Suppressor macrophage treated with lipopolysaccharide for 4 hours (primary cell): Measurements from ENCODE around the gene RBM17.
"Not testable (repeated sequence)": the region's sequence is repeated elsewhere in the genome, so short reads cannot be mapped to it uniquely, and the experiment has no call there.

Experiments used
- DNase-seq: peaks from one replicate; pipeline ENCODE4 v3.0.0-alpha.2; 2020

RBM17 gene

DNA sequence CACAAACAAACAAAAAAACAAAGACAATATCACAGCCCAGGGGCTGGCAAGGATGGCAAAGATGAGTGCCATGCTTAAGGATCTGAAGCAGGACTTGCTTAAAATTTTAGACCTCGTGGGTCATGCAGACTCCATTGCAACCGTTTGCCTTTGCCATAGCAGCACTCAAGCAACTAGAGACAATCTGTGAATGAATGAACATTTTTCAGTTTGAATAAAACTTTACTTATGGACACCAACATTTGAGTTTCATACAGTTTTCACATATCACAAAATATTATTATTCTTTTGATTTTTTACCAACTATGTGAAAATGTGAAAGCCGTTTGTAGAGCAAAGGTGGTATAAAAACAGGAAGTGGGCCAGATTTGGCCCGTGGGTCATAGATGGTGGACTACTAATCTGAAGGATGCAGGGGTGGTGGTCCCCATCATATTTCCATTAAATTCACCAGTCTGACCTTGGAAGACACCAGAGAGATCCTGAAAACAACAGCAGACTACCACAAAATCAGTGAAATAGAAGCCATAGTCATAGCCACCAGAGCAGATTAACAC lies 8.3 kb upstream of the RBM17 start:
- no peak for DNase-seq

DNA sequence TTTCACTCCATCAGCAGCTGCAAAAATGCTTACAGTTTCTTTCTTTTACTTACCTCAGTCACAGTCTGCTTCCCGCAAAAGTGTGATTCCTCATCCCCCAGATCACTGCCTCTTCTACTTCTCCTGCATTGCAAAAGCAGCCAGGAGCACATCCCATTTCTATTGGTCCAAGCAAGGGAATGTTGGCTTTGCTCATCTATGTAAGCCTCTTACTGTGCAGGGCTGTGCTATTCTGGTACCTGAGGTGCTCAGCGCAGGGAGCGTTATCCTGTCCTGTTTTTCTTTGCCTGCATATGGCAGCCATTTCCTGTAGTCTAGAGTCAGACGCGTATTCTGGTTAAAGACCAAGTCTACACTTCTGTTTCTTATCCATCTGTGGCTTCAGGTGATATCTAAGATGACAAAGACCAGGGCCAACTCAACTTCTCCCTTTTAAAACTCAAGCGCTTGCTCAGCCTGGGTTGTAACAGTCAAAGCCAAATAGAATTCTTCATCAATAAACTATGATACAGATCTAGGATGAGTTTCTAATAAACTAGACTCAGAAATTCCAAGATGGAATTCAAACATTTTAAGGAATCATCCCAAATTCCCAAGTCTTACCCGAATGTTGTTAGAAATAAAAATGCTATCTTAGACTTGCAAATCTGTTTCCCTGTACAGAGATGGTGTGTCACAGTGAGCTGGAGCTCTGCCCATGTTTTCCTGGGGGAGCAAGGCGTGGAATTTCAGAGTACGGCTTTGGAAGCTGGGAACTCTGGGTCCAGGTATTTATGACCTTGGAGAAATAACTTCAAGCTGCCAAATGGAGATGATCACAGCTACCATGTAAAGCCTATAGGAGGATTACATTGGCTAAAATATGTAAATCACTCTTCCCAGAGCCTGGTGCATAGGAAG lies 6.1 kb upstream of the RBM17 start:
- DNase-seq, result no peak

DNA sequence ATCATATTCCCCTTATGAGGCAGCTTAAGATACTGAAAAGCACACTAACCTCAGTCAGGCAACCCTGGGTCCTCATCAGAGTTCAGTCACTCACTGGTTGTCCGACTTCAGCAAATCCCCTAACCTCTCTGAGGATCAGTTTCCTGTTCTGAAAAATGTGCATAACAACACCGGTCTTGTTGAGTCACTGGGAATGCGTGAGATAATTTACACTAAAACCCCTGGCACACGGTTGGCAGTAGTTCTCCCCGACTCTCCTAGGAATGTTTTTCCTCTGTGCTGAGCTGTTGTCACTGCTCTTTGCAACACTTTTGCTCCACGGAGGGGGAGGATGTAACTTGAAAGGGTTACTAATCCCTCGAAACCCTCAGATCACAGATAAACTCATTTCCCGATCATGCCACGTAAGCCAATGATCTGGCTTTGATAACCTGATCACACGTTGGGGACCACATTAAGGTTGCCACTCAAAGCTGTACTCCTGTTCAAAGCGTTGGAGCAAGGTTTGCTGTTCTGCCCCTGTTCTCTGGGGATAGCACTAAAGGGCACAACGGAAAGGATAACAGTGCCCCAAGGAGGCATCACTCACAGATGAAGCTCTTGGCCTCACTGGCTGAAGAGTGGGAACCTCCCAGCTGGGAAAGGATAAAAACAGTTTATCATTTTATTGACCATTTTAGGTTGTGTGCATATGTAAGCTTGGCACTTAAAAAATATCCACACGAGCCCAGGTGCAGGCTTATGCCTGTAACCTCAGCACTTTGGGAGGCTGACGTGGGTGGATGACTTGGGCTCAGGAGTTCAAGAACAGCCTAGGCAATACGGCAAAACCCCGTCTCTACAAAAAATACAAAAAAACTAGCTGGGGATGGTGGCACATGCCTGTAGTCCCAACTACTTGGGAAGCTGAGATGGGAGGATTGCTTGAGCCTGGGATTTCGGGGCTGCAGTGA lies 5.0 kb upstream of the RBM17 start:
- no peak for DNase-seq

DNA sequence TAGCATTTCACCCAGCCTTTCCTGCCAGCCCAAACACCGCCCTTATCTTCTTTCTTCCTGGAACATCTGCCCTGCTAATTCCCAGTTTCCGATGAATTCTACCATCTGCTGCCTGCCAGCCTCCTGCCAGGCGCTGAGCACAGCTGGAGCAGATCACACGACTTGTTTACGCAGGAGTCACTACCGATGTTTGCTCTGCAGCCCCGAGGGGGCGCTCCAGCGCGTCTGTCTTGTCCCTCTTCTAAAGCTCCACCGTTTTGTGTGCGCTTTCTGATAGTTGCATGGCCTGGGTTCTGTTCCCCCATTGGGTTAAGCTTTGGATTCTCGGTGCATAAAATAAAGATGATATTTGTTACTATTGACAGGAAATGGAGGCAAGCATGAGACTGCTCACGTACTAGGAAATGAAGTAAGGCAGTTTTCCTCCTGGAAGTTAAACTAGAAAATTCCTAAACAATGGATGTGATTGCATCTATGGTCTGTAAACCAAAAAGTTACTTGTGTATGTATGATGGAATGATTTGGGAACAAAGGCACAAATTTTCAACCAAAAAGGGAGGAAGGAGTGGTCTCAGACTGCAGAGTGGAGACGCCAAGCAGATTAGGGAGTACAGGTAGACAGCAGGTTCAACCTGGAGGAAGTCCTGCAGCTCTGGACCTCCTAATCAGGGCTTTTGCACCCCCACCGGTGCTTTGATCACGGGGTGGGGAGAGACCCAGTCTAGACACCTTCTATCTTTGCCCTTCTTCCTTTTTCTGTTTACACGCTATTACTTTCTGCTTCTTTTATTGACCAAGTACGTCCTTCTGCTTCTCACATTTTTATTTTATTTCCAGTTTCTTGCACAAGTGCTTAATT lies 2.2 kb upstream of the RBM17 start:
- peak; percentile 95 for DNase-seq

DNA sequence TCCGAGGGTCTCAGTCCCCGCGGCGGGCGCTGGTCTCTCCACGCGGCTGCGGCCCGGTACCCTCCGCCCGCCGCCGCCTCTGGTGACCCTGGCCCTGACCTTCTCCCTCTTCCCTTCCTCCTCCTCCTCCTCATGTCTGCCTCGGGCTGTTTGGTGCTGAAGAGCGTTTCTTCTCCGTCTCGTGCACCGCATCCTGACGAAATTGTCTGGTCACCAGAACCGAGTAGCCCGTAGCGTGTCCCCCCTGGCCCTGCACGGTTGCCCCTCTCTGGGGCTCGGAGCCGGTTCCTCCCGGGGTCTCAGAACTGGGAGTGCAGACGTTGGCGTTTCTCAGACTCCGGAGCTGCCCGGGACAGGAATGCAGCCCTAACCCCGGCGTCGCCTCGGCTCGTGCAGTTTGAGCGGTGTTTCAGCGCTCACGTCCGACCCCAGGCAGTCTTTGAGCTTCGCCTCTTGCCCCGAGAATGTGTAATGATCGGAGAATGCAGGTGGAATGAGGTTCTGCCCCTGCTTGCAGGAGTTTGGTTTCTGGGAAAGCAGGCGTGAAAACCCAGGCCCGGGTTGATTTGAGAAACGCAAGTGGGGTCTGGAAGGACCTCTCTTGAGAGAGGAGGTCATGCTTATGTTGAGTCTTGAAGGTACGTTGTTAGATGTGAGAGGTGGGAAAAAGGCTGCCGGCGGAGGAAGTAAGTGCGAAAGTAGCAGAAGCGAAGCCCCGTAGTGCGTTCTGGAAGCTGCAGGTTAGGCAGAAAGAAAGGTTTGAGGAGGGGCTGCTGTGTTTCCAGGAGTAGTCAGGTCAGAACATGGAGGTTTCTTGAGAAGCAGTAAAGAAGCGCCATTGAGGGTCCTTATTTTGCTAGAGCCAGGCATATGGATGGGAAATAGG lies 743 bp downstream of the RBM17 start:
- peak; percentile 30 for DNase-seq

DNA sequence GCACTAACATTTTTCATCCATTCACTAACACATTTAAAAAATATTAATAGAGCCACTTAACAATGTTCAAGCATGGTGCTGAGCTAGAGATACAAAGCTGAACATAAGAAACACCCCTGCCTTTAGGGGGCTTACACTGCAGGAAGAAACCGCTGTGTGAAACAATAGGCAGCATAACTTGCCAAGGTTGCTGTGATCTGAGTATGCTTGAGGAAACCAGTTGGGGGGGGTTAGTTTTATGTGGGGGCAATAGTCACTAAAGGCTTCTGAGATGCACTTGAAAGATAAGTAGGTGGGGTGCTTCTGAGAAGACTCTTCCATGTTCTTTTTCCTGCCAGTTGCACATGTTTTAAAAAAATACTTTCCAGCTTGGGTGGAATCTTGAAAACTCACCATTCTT lies 2.8 kb downstream of the RBM17 start:
- no peak for DNase-seq

DNA sequence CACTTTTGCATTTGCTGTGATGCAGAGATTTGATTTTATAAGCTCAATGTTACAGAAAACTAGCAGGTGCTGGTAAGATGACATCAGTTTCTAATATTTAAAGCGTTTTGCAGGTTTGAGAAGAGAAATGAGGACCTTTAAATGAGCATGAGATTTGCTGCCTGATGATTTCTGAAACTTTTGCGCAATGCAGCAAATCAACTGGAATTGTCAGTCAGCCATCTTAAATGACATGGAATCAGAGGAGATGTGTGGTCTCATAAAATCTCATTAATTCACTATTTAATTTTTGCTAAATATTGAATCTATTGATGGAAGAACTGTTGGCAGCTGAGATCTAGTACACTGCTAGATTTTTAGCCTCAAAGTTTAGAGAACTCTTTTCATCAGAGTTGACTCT lies 3.9 kb downstream of the RBM17 start:
- peak; percentile 19 for DNase-seq

DNA sequence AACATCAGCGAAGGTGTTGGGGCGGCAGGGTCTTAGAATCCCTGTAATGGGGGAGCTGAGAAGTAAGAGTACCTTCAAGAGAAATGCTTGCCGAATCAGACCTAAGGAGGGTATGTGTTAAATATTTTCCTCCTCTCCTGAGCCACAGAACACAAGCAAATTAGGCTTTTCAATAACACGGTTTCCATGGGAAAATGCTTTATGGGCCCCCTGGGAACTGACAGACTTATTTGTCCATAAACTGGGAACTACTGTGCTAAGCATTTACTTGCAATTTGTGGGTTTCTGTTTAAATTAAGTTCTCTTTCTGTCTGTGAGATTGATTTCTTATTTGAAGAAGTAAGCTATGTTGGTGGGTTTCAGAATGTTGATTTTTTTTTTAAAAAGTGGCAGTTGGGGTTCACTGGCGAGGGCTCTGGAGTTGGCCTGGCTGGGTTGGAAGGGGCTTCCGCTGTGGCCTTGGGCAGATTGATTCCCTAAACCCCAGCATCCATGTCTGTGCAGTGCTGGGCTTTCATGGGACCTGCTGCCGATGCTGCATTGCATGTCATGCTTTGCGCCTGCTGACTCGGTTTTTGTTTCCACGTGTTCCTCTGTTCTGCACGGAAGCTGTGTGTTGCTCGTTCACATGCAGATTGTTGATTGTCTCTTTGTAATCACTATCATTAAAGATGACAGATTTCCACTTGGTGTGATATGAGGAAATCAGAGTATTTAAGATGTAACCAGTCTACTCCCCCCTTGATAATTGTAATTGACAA lies 7.2 kb downstream of the RBM17 start:
- no peak for DNase-seq

DNA sequence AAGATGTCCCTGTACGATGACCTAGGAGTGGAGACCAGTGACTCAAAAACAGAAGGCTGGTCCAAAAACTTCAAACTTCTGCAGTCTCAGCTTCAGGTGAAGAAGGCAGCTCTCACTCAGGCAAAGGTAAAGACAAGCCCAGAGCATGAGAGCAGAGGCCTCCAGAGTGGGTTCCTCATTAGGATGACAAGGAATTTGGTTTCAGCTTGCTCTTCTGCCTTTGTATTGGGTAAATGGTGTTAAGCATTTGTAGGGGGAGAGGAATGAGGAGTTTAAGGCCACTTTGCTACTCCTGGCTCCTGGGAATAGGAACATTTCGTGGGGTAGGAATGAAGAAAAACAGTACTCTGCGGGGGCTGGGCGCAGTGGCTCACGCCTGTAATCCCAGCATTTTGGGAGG lies 8.2 kb downstream of the RBM17 start:
- DNase-seq, result no peak

DNA sequence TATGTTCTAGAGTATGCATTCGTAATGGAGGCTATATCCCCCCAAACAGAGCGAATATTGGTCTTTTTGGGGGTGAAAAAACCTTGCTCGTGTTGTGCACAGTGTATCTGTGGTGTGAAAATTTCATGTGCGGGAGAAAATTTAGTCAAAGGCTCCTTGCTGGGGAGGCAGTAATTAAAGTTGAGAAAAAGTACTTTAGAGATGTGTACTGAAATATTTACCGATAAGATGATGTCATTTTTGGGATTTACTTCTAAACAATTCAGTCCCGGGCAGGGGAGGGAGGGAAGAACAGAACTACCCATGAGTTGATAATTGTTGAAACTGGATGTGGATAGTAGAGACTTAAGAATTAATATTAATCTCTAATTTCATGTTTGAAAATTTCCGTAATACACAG lies 9.3 kb downstream of the RBM17 start:
- DNase-seq, result no peak

DNA sequence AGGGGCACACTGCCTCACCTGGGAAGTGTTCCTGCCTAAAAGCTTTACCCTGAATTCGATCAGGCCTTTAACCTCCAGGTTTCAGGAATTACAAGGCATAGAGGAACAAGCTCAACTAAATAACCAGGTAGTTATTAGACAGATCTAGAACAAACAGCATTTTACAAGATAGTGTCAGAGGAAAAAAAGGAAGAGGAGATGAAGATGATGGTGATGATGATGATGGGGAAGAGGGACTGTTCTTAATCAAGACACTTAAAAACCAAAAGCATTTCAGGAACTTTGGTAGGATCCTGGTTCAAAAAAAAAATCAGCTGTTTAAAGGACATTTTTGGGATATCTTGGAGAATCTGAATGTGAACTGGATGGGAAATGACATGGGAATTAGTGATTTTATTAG lies 11.5 kb downstream of the RBM17 start:
- no peak for DNase-seq

DNA sequence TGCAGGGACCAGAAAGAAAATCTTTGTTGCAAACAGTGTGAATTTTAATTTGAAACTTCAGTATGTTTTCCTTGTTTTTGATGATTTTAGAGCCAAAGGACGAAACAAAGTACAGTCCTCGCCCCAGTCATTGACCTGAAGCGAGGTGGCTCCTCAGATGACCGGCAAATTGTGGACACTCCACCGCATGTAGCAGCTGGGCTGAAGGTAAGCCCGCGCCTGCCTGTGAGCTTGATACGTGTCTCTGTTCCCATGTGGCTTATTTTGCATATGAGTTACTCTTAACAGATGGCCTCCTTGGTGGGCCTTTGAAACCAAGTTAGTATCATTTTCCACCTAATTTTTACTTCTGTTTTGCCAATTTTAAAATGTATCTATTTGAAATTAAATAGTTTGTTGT lies 12.3 kb downstream of the RBM17 start:
- DNase-seq, result no peak

DNA sequence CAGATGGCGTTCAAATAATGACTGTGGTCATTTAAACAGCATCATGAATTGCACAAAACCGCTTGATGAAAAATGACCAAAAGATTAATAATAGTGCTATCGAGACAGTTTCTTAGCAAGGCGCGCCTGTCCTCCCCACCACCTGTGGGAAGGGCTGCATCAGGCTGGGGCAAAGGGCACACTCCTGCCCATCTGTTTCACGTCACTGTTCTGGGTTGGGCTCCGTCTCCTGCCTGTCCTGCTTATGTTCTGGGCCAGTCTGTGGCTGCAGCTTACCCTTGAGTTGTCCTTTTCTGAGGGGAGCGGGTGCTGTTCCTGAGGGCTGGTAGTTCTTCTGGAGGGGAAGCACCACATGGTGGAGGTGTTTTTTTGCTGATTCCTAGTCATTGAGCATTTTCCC lies 13.3 kb downstream of the RBM17 start:
- DNase-seq, result no peak

DNA sequence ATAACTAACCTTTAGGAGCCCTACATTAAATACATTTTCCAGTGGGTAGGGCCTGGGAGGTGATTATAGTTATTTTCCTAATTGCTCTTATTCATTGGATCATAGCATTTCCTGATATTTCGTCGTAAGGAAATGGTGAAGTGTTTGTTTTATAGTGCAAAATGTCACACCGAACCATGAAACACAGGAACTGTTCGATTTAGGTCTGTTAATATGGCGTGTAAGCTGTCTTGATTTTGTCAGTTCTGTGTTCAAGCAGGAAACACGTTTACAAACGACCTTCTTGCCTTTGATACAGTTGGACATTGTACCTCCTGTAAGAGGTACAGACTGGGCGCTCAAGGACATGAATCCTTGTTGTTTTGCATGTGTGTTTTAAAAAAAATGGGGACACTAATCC lies 14.8 kb downstream of the RBM17 start:
- DNase-seq, result no peak

DNA sequence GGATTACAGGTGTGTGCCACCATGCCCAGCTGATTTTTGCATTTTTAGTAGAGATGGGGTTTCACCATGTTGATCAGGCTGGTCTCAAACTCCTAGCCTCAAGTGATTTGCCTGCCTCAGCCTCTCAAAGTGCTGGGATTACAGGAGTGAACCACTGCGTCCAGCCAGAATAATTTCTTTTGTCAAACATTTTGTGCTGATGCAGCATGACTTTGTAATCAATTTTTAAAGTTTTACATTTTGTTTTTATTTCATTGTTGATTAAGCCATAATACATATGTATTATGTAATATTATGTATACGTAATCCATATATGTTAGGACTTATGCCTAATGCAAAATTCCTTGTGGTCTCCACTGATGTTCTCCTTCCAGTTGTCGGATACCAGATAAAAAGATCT lies 18.8 kb downstream of the RBM17 start:
- DNase-seq, result not testable (repeated sequence)

DNA sequence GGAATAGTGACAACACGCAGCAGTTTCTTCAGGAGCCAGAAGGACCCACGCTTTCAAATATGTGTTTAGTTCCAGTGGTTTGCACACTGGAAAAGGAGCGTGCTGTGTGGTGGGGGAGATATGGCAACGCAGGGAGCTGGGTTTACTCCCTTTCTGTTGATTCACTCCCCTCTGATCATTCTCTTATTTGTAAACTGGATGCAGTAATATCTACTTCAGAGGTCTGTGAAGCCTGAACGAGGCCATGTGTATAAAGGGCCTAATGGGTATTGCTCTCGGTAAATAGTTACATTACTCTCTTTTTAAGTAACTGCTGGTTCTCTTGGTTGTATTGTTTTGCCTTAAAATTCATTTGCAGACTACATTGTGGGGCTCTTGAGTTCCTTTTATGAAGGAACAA lies 19.2 kb downstream of the RBM17 start:
- no peak for DNase-seq

DNA sequence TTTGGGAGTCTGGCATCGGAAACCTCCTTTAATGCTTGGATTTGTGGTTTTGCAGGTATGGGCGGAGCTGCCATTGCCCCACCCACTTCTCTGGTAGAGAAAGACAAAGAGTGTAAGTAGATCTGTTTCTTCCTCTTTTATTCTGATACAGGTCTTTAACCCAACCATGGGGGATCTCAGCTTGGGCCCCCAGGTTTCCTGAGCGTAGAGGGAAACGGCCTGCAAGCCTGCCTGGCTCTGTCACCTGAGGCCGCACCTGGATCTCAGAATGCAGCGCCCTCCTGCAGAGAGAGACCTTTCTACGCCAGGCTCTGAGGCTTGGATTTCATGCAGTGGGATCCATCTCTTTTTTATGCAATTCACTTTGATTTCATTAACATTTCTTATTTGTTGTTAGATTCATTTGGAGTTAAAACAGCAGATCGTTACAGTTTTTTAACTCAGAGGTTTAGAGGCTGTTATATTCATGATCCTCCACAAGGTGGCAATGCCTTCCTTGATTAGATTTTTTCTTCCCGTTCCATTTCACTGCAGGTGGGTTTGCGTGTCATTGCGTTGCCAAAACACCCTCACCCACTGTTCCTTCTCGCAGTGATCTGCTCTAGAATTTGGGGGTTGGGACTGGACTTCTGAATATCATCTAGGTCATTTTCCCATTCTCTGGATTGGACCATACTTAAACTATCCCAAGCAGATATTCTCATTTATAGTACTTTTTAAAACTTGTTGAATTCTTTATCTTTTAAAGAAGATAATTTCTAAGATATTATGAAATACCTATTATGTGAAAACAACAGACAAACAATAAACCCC lies 20.0 kb downstream of the RBM17 start:
- peak; percentile 66 for DNase-seq

DNA sequence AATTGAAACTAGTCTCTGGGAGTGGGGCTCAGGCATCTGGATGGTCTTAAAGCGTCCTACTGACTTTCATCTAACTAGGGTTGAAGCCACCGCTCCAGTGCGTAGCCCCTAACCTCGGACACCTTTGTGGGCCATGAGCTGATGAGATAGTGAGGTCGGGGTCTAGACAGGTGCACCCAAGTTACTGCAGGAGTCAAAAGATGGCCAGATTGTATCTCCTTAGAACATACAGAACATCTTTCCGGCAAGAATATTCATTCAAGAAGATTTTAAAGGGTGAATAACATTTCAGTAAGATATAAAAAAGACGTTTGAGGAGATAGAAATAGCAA lies 20.6 kb downstream of the RBM17 start:
- DNase-seq, result no peak

DNA sequence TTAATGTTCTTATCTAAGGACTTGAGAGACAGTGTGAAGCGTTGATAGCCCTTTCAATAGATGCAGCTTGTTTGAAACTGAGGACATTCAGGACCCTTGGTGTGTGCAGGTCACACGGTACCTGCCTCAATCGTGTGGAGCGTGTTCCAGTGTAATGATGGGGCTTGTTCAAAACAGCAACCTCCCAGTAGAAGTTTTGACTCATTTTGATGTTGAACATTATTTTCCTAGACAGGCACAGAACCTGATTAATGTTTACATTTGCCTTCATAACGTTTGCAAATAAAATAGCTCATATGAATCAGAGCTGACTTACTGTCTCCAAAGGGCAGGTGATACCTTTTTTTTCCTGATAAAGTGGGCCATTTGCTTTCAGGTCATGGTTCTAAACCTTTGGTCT lies 21.3 kb downstream of the RBM17 start:
- no peak for DNase-seq

DNA sequence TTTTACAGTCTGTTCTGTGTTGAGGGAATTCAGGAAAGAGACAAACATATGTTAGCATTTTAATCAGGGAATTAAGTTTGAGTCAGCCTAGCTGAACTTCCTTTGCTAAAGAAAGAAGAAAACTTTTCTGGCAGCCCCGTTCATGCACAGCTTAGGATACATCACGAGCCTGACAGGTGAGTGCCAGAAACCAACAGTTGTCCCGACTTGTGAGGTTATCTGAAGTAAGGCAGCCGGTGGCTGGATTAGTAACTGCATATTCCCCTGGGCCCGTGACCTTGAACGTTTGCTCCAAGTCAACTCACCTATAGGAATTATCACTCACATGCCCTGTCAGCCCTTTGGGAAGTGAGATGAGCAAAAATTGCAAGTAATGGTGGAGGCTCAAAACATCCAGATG lies 24.1 kb downstream of the RBM17 start:
- DNase-seq, result no peak
